Adrenal gland (tissue), 5 donors: ENCODE measurements around the gene ACTL9.

Experiments used
- CTCF ChIP-seq, 6 experiments: fragments of 450-650 bp in 4 of 6; fragments of 200-600 bp in 2 of 6; sonication (generic) in 1 of 6; IDR thresholded peaks; 1 replicate in 5 of 6; 2 replicates in 1 of 6; pipeline versions ENCODE4 v1.5.1 to v1.8.0; 2016 to 2021; ENCODE audit warnings: antibody characterized with exemption in 6 of 6, mild to moderate bottlenecking in 2 of 6, moderate library complexity in 1 of 6
- POLR2A ChIP-seq, 2 donors: fragments of 450-650 bp; IDR thresholded peaks; one replicate each; pipeline ENCODE4 v1.6.1; 2017; ENCODE audit warnings: antibody characterized with exemption in 2 of 2, mild to moderate bottlenecking in 2 of 2, moderate library complexity in 1 of 2
- donor health status: DM: no; HTN: no; CAD: no.

DNA sequence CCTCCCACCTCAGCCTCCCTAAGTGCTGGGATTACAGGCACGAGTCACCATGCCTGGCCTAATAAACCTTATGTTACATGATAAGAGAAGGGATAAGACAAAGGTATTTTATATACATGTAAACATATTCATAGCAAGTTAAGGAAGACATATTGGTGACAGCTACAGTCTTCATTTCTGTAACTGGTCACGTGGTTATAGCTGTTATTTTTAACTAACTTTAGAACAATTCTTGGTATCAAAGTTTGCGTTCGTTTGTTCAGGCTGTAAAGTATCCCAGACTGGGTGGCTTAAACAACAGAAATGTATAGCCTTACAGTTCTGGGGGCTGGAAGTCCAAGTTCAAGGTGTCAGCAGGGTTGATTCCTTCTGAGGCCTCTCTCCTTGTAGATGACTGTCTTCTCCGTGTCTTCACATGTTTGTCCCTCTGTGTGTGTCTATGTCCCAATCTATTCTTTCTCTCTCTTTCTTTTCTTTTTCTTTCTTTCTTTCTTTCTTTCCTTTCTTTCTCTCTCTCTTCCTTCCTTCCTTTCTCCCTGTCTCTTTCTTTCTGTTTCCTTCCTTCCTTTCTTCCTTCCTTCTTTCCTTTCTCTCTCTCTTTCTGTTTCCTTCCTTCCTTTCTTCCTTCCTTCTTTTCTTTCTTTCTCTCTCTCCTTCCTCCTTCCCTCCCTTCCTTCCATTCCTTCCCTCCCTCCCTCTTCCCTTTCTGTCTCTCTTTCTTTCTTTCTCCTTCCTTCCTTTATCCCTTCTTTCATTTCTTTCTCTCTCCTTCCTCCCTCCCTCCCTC is 7.6 kb downstream of the ACTL9 start:
- TF ChIP-seq CTCF (IDR thresholded peaks at IDR 0.05) = no peak
- TF ChIP-seq POLR2A (IDR thresholded peaks at IDR 0.05) = no peak
